DMS79 (cell line): ENCODE results near the gene EDA.
"Not testable (repeated sequence)": the region's sequence is repeated elsewhere in the genome, so short reads cannot be mapped to it uniquely, and the experiment has no call there.

Source experiments
- DNase-seq: peaks from one replicate; lab custom pipeline; 2025; lab: John Stamatoyannopoulos, UW

EDA gene

GRCh38 chrX:69959712-69960111 is 343.8 kb downstream of the EDA start:
- no peak for DNase-seq

GRCh38 chrX:69961365-69962072 is 345.6 kb downstream of the EDA start:
- DNase-seq = no peak

GRCh38 chrX:69968950-69969349 is 353.0 kb downstream of the EDA start:
- no peak for DNase-seq

- no peak for DNase-seq
Measured at GRCh38 chrX:69969460-69969859, 353.5 kb downstream of the EDA start.

GRCh38 chrX:69987691-69988090 is 371.8 kb downstream of the EDA start:
- no peak for DNase-seq

- DNase-seq = no peak
Measured at GRCh38 chrX:69988955-69989394, 373.1 kb downstream of the EDA start.

- no peak for DNase-seq
Measured at GRCh38 chrX:69991685-69992084, 375.8 kb downstream of the EDA start.

GRCh38 chrX:69993494-69993893 is 377.6 kb downstream of the EDA start:
- DNase-seq = no peak

GRCh38 chrX:69995362-69996112 is 379.6 kb downstream of the EDA start:
- DNase-seq = no peak

GRCh38 chrX:69996113-69996468 is 380.2 kb downstream of the EDA start:
- no peak for DNase-seq

- DNase-seq = not testable (repeated sequence)
Measured at GRCh38 chrX:69998299-69998698, 382.4 kb downstream of the EDA start.

- no peak for DNase-seq
Measured at GRCh38 chrX:70001269-70001668, 385.4 kb downstream of the EDA start.

GRCh38 chrX:70001708-70002341 is 385.9 kb downstream of the EDA start:
- no peak for DNase-seq

GRCh38 chrX:70007946-70008345 is 392.0 kb downstream of the EDA start:
- DNase-seq = no peak

GRCh38 chrX:70009049-70009448 is 393.1 kb downstream of the EDA start:
- DNase-seq = no peak

GRCh38 chrX:70009970-70010369 is 394.1 kb downstream of the EDA start:
- no peak for DNase-seq

GRCh38 chrX:70012756-70013155 is 396.8 kb downstream of the EDA start:
- DNase-seq = no peak

- DNase-seq = no peak
Measured at GRCh38 chrX:70013466-70014381, 397.8 kb downstream of the EDA start.

- no peak for DNase-seq
Measured at GRCh38 chrX:70016513-70016912, 400.6 kb downstream of the EDA start.

GRCh38 chrX:70022616-70023015 is 406.7 kb downstream of the EDA start:
- no peak for DNase-seq

GRCh38 chrX:70025464-70025863 is 409.6 kb downstream of the EDA start:
- DNase-seq = no peak
